ENCODE measurements around the gene COL12A1. TPM values are rescaled to one million over a fixed set of nuclear protein-coding genes. Genes with fewer than 3 reads are reported as not detected.

The COL12A1 gene
- total and polyA plus RNA-seq, 2 donors (not counting 3 experiments of a cell fraction or from before 2014, with no cell fraction given): 48.5 to 89.1 TPM

GRCh38 chr6:75166236-75166635 is 39.6 kb downstream of the COL12A1 start:
- FAIRE-seq (no peak), DNase-seq (ENCODE audit: low read depth, low spot score) (peak; percentile 26)
- Histone ChIP-seq H3K9ac (replicated peaks; ENCODE audit: extremely low read depth, insufficient read depth, low read length) (no peak overlapping the region), H3K4me2 (ENCODE audit: insufficient read depth, low read length) (no peak overlapping the region), H3K79me2 (ENCODE audit: control insufficient read depth, insufficient read depth, low read length) (no peaks in the 10 kb centered on the region), H3K4me1 (ENCODE audit: control insufficient read depth, extremely low read depth, insufficient read depth, low read length) (no peaks in the 10 kb centered on the region), H4K20me1 (replicated peaks; ENCODE audit: control insufficient read depth, extremely low read depth, insufficient read depth, low read length) (no peaks in the 10 kb centered on the region), H3K27ac (ENCODE audit: insufficient read depth, low read depth, low read length) (no peak overlapping the region), H3K4me3 (replicated peaks in 1 of 3; ENCODE audit: insufficient read depth in 1 of 3, low read depth in 1 of 3, low read length in 3 of 3) (no peak overlapping the region), H3K36me3 (ENCODE audit: control insufficient read depth in 2 of 2, extremely low read depth in 1 of 2, insufficient read depth in 2 of 2, low read length in 2 of 2) (no peaks in the 10 kb centered on the region), H2AFZ (ENCODE audit: low read depth, low read length) (no peak overlapping the region), H3K9me3 (replicated peaks; ENCODE audit: control insufficient read depth, insufficient read depth, low read length) (no peaks in the 10 kb centered on the region), H3K9me1 (replicated peaks; ENCODE audit: control insufficient read depth, extremely low read depth, insufficient read depth, low read length) (no peaks in the 10 kb centered on the region), H3K27me3 (ENCODE audit: control insufficient read depth in 2 of 2, insufficient read depth in 2 of 2, low read length in 2 of 2) (no peaks in the 10 kb centered on the region)
- dilution Hi-C loops (cut with MboI; ENCODE audit: extremely low pct_ligation_motif_present, low sequenced_read_pairs): no loop called here
- CTCF ChIA-PET: interaction anchor here (1.6 to 2.5 kb wide), 2 partner anchors 8 to 38 kb away, joined by 6 to 8 read pairs; no protein-coding TSS in a partner anchor
- intact Hi-C loops (cut with micrococcal nuclease): no loop called here
- POLR2A ChIA-PET: no interaction called here
- no TSS peak for BruUV-seq (replicated peaks)
- no peak for TF ChIP-seq EZH2 (IDR thresholded peaks at IDR 0.05; ENCODE audit: borderline replicate concordance, low read depth, low read length, severe bottlenecking)

DNA sequence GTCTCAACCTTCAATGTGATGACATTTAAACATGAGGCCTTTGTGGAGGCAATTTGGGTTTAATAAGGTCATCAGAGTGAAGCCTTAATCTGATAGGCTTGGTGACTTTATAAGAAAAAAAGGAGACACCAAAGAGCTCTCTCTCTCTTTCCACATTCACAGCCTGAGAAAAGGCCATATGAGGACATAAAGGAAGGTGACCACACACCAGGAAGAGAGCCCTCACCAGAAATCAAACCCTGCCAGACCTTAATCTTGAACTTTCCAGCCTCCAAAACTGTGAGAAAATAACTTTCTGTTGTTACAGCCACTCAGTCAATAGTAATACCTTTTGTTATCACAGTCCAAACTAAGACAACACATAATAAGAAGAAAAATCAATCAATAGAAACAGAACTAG is 47.7 kb downstream of the COL12A1 start:
- no TSS peak for BruUV-seq (replicated peaks)
- CTCF ChIA-PET: interaction anchor here (1.8 kb wide), 1 partner anchor 9 kb away, joined by 8 read pairs; no protein-coding TSS in a partner anchor
- H3K27ac ChIP-seq (ENCODE audit: insufficient read depth, low read depth, low read length): no peak overlapping the region

More for the DNA sequence above, 47.7 kb downstream of the COL12A1 start:
- POLR2A ChIA-PET: no interaction called here
- Histone ChIP-seq H3K27me3 (ENCODE audit: control insufficient read depth in 2 of 2, insufficient read depth in 2 of 2, low read length in 2 of 2) (no peaks in the 10 kb centered on the region), H3K4me1 (ENCODE audit: control insufficient read depth, extremely low read depth, insufficient read depth, low read length) (peaks cover 25% of the 10 kb centered on the region), H3K36me3 (ENCODE audit: control insufficient read depth in 2 of 2, extremely low read depth in 1 of 2, insufficient read depth in 2 of 2, low read length in 2 of 2) (no peaks in the 10 kb centered on the region), H3K9me3 (replicated peaks; ENCODE audit: control insufficient read depth, insufficient read depth, low read length) (no peaks in the 10 kb centered on the region), H3K79me2 (ENCODE audit: control insufficient read depth, insufficient read depth, low read length) (no peaks in the 10 kb centered on the region), H3K9ac (replicated peaks; ENCODE audit: extremely low read depth, insufficient read depth, low read length) (no peak overlapping the region), H4K20me1 (replicated peaks; ENCODE audit: control insufficient read depth, extremely low read depth, insufficient read depth, low read length) (no peaks in the 10 kb centered on the region), H3K9me1 (replicated peaks; ENCODE audit: control insufficient read depth, extremely low read depth, insufficient read depth, low read length) (no peaks in the 10 kb centered on the region), H2AFZ (ENCODE audit: low read depth, low read length) (no peak overlapping the region), H3K4me3 (replicated peaks in 1 of 3; ENCODE audit: insufficient read depth in 1 of 3, low read depth in 1 of 3, low read length in 3 of 3) (no peak overlapping the region), H3K4me2 (ENCODE audit: insufficient read depth, low read length) (no peak overlapping the region)
- FAIRE-seq: no peak
- DNase-seq (ENCODE audit: low read depth, low spot score): peak; percentile 66
- TF ChIP-seq MYC (IDR thresholded peaks at IDR 0.05; ENCODE audit: low read depth, low read length) (no peak), MAX (IDR thresholded peaks at IDR 0.05; ENCODE audit: insufficient read depth, insufficient read length) (no peak), FOS (IDR thresholded peaks at IDR 0.05; ENCODE audit: borderline replicate concordance, insufficient read depth, low read length) (no peak), JUN (IDR thresholded peaks at IDR 0.05; ENCODE audit: borderline replicate concordance, insufficient read depth, insufficient read length, low read depth) (no peak), POLR2A (IDR thresholded peaks at IDR 0.05; ENCODE audit: low read depth, low read length) (no peak), POLR2AphosphoS5 (IDR thresholded peaks at IDR 0.05; ENCODE audit: insufficient read depth, low read depth, low read length) (no peak), EZH2 (IDR thresholded peaks at IDR 0.05; ENCODE audit: borderline replicate concordance, low read depth, low read length, severe bottlenecking) (no peak), CTCF (IDR thresholded peaks at IDR 0.05; ENCODE audit: extremely low read depth in 1 of 2, insufficient read depth in 1 of 2, low read depth in 1 of 2, low read length in 2 of 2) (no peak), GATA2 (IDR thresholded peaks at IDR 0.05; ENCODE audit: insufficient read depth, insufficient read length, low read depth, low read length) (no peak)
- dilution Hi-C loops (cut with MboI; ENCODE audit: extremely low pct_ligation_motif_present, low sequenced_read_pairs): no loop called here
- intact Hi-C loops (cut with micrococcal nuclease): no loop called here

Measured in endothelial cell of umbilical vein (primary cell).